Omental fat pad (tissue), 4 donors: Measurements from ENCODE around the gene AQP3. TPM values are rescaled to one million over a fixed set of nuclear protein-coding genes. Genes with fewer than 3 reads are reported as not detected.
A peak's percentile ranks its signal among the peaks of the same experiment; 100 is the strongest.

Experiments used
- ATAC-seq: fragments of 150-250 bp; one replicate; pipeline ENCODE4 v1.9.1; 2016; ENCODE audit warnings: mild to moderate bottlenecking, moderate library complexity; ENCODE audit not compliant: low FRiP score
- DNase-seq: peaks from one replicate; pipeline ENCODE4 v3.0.0-alpha.2; 2019; ENCODE audit warnings: low spot score
- CTCF ChIP-seq, 3 donors: fragments of 450-650 bp; IDR thresholded peaks; one replicate each; pipeline ENCODE4 v1.5.1; 2016 to 2017; ENCODE audit warnings: antibody characterized with exemption in 3 of 3, mild to moderate bottlenecking in 3 of 3, moderate library complexity in 2 of 3
- total RNA-seq, 4 donors: library from RNA; depleted of rRNA; stranded (reverse); fragments of >200 nt; gene quantifications; one replicate each; pipeline ENCODE4 v1.1.0, GENCODE V29; 2016

The AQP3 gene
- total RNA-seq, 4 donors from 2014 or later, result 9.9 to 139 (median 46.3) TPM

GRCh38 chr9:33434317-33435105, 12.9 kb downstream of the AQP3 start:
- DNase-seq, result no peak
- no peak for ATAC-seq
- no peak for TF ChIP-seq CTCF (IDR thresholded peaks at IDR 0.05)

GRCh38 chr9:33433871-33434270, 13.5 kb downstream of the AQP3 start:
- no peak for TF ChIP-seq CTCF (IDR thresholded peaks at IDR 0.05)
- ATAC-seq, result no peak
- DNase-seq, result no peak

- ATAC-seq, result no peak
- no peak for DNase-seq
- TF ChIP-seq CTCF (IDR thresholded peaks at IDR 0.05), result no peak
These were observed 16.0 kb downstream of the AQP3 start for GRCh38 chr9:33431420-33431819.

- DNase-seq (no peak), ATAC-seq (peak; percentile 73)
- no peak for TF ChIP-seq CTCF (IDR thresholded peaks at IDR 0.05)
These were observed 16.5 kb downstream of the AQP3 start for GRCh38 chr9:33430942-33431341.

GRCh38 chr9:33429256-33429985, 18.0 kb downstream of the AQP3 start:
- no peak for DNase-seq
- no peak for TF ChIP-seq CTCF (IDR thresholded peaks at IDR 0.05)
- ATAC-seq, result peak; percentile 37

GRCh38 chr9:33426843-33427293, 20.5 kb downstream of the AQP3 start:
- no peak for TF ChIP-seq CTCF (IDR thresholded peaks at IDR 0.05)
- ATAC-seq (no peak), DNase-seq (no peak)
